Kidney glomerular epithelial cell (primary cell): ENCODE data around the gene CD3E.
A peak's percentile ranks its signal among the peaks of the same experiment; 100 is the strongest.
"Not testable (repeated sequence)": the region's sequence is repeated elsewhere in the genome, so short reads cannot be mapped to it uniquely, and the experiment has no call there.

Source experiments
- DNase-seq: peaks from one replicate; lab custom pipeline; 2025; lab: John Stamatoyannopoulos, UW

The CD3E gene

DNA sequence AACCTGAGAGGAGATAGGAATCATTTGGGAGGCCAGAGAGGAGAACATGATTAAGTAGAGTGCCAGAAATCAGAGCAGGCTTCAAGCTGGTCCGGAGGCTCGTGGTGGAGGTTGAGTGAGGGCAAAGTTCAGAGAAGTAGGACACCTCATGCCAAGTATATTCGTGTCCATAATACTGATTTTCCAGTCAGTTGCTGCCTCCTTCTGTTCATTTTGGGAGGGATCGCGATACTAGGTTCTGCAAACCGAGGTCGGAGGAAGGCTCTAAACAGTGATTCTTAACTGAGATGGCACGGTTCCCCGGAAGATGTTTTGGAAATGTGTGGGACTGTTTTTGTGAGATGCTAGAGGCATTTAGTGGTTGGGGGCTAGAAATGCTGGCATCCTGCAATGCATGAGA is 13.6 kb upstream of the CD3E start:
- DNase-seq: no peak

DNA sequence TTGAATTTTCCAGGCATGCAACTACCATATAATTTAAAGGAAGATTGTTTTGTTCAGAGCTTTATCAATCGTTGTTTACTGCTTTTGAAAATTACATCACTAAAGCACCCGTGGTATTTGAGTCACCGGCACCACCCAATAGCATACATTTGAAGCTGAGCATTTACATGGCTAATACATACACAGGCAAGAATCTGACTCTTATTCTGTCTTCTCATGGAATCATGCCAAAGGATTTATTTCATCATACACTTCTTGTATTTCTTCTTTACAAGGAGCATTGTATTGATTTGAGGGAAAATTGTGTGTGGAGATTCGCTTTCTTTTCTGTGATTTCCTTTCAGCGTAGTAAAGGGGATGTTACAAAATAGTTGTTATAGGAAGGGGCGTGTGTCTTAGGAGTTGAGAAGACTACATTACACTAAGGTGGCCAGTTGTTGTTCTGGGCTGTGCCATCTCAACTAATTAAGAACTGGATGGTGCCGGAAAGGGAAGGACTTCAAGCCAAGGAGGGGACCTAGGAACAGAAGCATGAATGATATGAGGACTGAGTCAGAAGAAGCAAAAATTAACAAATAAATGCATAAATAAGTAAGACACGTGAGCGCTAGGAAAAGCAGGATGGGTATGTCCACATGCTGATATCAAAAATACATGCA is 12.9 kb upstream of the CD3E start:
- no peak for DNase-seq

DNA sequence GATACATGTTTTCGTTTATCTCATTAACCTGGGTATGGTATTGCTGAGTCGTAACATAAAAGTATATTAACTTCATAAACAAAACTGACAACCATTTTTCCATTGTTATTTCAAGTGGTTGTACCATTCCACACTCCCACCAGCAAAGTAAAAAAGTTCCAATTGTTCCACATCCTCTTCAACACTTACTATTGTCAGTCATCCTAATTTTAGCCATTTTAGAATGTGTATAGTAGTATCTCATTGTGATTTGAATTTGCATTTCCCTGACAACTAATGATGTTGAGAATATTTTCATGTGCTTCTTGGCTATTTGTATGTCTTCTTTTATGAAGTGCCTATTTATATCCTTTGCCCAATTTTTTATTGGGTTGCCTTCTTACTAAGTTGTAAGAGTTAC is 10.5 kb upstream of the CD3E start:
- DNase-seq: no peak

DNA sequence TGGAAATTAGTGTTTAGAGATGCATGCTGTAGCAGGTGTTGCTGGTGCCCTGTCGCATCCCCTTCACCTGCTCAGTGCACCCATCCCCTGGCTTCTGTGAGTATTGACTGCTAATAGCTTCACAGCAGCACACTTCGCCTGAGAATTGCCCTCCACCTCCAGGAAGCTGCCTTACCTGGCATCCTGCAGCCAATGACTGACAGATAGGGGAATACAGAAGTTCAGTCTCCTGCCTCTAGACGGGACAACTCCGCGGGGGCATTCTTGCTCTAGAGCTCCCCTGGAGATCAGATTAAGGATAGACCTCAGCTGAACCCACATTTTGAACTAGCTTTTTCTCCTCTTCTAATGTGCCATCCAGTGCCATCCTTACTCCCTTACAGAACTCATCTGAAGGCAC is 9.3 kb upstream of the CD3E start:
- DNase-seq: no peak

DNA sequence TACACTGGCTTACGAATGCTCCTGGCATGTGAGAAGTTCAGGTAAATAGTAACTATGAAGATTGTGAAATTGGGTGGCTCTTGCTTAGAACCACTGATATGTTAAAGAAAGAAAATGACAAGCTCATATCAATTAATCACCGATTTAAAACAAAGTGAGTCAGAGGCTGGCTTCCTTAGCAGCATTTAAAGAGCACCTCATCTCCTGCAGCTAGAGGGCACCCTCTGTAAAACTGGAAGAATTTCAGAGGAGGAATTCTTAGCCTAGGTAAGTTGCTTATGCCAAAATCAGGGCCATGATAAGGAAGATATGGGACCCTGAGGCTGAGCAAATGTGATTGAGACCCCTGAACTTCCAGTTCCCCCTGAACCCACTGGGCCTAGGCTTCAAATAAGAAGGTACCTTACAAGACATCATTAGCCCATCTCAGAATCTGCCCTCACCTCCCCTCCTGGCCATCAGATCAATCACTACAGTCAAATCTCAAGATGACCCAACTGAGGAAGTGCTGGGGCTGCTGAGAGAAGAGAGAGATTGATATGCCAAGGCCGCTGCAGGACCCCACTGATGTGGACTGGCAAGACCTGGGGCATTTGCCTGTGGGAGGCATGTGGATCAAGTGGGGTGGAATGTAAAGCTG is 8.6 kb upstream of the CD3E start:
- peak; percentile 51 for DNase-seq

DNA sequence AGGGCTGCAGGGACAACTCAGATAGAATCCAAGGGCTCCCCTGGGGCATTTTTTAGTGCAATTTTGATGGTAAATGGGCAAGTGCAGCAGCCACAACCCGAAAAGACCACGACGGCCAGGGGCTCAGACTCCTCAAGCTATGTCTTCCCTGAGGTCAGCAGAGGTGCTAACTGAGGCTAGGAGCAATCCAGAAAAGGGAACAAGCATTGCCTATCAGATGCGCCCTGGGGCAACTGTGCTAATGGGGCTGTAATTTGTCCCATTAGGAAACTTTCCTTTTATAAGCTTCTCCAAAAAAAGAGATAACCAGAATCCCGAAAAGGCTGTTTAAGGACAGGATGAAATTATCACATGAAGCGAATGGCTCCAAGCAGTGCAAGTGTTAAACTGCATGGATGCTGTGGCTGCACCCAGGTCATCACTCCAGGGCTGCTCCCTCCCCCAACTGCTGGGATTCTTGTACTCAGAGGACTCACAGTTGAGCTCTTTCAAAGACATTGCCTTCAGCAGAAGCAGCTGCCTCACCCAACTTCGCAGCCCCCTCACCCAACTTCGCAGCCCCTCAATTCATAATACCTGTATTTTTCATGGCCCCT is 2.8 kb upstream of the CD3E start:
- no peak for DNase-seq

DNA sequence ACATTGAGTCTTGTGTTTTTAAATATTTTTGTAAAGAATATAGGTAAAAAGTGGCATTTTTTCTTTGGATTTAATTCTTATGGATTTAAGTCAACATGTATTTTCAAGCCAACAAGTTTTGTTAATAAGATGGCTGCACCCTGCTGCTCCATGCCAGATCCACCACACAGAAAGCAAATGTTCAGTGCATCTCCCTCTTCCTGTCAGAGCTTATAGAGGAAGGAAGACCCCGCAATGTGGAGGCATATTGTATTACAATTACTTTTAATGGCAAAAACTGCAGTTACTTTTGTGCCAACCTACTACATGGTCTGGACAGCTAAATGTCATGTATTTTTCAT is 333 bp upstream of the CD3E start:
- no peak for DNase-seq

DNA sequence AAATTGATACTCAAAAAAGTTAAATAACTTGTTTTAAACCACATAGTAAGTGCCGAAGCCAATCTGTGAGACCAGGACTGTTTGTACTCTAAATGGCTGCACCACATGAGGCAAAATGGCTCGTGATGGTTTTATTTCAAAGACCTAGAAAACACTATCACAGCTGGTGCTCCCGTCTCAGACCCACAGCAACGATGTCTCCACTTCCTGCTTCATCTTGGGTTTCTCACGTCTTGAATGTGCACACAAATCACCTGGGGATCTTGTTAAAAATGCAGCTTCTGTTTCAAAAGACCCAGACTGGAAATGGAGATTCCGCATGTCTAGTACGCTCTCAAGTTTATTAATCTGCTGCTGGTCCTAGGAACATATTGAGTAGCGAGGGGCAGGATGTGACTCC is 1.2 kb downstream of the CD3E start:
- DNase-seq: no peak

DNA sequence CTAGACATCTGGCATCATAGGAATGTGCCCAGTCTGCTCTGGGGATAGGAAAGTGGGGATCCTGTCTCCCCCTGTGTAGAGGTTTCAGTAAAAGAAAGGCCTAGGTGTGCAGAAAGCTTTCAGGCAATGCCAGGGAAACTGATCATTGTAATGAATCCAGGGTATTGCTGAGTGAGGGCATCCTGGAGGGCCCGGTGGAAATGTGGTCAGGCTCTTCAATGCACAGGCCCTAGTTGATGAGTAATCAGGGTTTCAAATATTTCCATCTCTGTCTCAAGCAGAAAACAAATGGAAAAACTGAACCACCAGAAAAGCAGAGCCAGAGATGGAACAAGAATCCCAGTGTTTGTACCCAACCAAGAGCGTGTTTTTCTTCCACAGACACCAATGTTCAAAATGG is 2.0 kb downstream of the CD3E start:
- no peak for DNase-seq

DNA sequence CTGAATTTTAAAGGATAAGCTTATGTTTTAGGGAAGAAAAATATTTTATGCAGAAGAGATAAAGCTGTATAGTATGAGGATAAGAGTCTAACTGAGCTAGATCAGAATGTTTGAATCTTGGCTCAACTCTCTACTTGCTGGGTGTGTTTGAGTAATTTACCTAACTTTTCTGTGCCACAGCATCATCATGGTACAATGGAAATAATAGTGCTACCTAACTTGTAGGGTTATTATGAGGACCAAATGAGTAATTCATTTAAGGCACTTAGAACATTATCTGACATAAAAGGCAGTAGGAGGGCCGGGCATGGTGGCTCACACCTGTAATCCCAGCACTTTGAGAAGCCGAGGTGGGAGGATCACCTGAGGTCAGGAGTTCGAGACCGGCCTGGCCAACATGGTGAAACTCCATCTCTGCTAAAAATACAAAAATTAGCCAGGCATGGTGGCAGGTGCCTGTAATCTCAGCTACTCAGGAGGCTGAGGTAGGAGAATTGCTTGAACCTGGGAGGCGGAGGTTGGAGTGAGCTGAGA is 4.5 kb downstream of the CD3E start:
- not testable (repeated sequence) for DNase-seq

DNA sequence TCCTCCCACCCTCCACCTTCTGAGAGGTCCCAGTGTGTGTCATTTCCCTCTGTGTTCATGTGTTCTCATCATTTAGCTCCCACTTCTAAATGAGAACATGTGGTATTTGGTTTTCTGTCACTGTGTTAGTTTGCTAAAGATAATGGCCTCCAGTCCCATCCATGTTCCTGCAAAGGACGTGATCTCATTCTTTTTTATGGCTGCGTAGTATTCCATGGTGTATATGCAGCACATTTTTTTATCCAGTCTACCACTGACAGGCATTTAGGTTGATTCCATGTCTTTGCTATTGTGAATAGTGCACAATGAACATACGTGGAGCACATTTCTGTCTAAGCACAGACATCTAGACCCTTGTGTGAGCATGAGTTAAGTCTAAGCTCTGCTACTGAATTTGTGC is 5.7 kb downstream of the CD3E start:
- DNase-seq: no peak

DNA sequence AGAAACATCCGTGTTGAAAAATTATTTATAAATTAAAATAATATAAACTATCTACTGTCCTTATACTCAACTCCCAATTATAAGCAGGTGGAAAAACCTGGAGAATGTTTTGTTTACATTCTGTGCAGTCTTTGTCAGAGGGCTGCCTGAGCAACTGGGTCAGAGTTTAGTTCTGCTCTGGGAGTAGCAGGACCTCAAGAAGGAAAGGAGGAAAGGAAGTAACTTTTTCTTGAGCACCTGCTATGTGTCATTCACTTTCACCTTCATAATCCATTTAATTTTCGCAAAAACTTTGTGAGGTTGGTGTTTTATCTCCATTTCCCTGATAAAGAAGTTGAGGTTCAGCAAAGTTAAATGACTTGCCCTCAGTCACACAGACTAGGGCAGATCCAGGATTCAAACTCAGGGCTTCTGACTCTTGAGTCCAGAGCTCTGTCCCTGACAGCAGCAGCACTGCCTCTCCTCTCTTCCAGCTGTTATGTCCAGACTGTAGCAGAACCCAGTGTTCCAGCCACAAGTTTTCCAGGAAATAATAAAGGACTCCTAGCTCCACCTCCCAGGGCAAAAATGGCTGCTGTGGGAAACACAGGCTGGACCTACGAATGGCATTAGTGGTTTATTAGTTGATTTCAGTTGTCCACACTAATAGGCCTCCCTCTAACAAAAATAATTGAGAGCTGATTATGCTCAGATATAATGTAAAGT is 6.4 kb downstream of the CD3E start:
- no peak for DNase-seq

DNA sequence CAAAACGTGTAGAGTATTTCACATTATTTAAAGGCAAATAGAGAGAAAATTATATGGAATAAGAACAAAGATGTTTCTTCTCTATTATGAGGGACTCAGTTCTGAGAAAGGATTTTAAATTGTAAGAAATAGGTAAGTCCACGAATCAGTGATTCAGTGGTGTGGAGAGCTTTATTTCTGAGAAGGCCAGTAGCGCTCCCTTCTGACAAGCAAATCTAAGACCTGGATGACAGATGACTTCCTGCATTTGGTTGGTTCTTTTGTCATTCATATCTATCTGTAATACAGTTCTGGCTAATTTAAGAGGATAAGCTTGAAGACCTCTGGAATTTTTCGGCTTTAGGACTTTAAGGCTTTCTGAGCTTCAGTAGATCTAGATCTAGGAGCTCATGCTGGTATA is 7.0 kb downstream of the CD3E start:
- no peak for DNase-seq

DNA sequence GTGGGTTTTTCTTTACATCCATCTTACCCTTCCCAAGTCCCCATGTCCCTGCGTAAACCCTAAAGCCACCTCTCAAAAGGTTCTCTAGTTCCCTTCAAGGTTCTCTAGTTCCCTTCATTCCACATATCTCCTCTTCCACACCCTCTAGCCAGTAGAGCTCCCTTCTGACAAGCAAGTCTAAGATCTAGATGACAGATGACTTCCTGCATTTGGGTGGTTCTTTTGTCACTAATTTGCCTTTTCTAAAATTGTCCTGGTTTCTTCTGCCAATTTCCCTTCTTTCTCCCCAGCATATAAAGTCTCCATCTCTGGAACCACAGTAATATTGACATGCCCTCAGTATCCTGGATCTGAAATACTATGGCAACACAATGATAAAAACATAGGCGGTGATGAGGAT is 7.8 kb downstream of the CD3E start:
- no peak for DNase-seq

DNA sequence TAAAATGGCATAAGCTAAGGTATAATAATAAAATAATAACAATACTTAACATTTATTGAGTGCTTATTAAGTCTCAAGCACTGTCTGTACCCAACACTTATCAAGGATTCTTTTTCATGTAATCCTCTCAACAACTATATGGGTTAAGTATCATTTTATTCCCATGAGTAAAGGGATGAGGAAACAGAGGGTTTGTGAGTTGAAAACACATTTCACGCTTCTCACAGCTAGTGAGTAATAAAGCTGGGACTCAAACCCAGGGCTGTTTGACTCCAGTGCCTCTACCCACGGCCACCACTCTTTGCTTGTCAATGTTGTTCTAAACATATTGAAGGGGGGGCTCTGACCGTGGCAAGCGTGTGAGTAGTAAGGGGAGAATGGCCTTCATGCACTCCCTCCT is 8.7 kb downstream of the CD3E start:
- DNase-seq: no peak

DNA sequence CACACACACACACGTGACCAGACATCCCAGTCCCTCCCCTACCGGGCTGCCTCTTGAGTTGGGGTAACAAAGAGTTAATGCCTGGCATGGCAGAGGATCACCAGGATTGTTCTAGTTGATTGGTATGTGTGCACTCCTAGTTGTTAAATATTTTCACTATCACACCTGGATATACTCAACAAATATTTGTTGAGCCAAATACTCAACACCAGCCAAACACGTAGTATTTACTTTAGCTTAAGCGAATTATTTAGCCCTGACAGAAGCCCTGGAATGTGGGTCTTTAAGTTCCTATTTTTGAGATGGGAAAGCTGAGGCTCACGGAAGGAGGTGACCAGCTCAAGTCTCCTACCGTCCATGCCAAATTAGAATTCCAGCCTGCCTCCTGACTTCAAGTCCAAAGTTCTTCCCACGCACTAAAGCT is 10.5 kb downstream of the CD3E start:
- DNase-seq: no peak

DNA sequence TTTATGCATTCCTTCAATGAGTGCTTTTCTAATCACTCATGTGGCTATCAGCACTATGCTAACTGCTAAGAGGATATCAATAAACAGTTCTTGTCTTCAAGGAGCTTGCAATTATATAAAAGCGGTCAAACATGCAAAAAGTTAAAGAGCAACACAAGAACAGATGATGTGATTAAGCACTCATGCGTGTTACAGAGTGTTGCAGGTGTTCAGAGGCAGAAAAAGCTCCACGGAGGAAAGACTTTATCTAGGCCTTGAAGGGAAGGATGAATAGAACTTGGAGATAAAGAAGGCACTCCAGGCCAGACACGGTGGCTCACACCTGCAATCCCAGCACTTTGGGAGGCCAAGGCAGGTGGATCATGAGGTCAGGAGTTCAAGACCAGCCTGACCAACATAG is 13.6 kb downstream of the CD3E start:
- no peak for DNase-seq

DNA sequence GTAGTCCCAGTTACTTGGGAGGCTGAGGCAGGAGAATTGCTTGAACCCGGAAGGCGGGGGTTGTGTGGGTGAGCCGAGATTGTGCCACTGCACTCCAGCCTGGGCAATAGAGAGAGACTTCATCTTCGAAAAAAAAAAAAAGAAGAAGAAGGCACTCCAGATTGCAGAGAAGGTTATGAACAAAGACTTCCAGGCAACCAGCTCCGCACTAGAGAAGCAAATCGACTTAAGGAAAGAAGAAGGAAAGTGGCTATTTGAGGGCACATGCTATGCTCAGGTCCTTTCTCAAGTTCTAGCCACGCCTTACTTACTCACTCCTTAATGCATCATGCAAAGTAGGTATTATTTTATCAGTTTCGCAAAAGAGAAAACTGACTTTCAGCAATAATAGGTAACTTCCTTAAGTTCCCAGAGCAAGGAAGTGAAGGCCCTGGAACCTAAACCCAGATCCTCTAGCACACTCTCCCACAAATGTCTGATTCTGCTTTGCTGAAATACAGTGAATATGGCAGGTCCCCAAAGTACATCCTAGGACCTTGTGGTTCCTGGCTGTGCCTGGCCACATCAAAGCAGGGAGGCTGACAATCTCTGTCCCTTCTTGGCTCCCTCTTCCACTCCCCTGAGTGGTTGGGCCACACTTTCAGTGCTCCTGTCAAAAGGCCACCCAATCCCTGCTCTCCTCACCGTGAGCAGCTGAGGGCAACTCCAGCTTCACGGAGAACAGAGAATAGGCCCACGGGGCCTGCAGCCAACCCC is 14.2 kb downstream of the CD3E start:
- DNase-seq: no peak

DNA sequence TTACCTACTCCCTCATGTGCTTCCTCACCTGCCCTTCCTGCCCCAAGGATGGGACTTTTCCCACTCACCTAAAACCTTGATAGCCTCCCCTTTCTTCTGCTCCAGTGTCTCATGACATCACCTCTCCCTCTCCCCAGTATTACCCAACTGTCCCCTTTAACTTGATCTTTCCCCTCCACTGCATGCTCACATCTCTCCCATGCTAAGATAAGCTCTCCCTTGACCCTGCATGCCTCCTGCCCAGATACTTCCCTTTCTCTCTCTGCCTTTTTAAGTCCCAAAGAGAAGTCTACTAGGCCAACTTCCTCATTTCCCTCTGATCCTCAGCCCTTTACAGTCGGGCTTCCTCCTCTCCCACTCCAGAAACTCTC is 14.8 kb downstream of the CD3E start:
- DNase-seq: no peak

DNA sequence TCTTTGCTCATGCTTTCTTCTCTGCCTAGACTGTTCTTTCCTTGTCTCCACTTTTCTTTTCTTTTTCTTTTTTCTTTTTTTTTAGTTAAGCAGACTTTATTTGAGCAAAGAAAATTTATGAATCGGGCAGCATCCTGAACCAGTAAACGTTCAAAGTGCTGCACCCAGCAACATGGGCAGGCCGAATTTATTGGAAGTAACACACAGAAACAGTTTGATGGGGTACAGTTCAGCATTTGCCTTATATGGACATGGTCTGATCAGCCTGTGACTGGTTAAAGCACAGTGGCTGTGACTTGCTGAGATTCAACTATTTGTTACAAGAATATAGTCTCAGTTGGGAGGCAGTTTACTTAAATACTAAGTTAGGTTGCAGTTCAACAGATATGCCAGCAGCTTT is 16.0 kb downstream of the CD3E start:
- DNase-seq: no peak

DNA sequence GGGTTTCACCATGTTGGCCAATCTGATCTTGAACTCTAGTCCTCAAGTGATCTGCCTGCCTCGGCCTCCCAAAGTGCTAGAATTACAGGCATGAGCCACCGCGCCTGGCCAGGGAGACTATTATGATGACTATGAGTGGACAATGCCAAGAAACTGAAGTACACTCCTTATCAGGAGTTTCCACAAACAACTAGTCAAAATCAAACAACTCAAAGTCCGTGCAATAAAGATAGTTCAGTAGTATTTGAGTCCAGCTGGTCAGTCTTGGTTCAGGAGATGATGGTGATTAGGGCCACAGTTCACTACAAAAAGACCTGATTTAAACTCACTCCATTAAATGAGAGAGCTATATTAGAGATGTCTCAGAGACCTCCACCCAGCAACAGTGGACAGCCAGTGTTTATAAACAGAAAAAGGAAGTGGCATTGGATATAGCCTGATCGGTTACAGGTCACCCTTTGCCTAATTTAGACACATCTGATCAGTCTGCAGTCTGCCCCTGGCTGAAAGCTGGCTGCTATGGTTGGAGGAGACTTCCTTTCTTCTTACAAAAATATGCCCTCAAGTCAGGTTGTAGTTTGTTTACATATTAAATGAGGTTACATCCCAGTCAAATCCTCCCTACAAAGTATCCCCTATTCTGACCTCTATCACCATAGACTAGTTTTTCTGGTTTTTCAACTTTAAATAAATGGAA is 17.0 kb downstream of the CD3E start:
- DNase-seq: no peak

DNA sequence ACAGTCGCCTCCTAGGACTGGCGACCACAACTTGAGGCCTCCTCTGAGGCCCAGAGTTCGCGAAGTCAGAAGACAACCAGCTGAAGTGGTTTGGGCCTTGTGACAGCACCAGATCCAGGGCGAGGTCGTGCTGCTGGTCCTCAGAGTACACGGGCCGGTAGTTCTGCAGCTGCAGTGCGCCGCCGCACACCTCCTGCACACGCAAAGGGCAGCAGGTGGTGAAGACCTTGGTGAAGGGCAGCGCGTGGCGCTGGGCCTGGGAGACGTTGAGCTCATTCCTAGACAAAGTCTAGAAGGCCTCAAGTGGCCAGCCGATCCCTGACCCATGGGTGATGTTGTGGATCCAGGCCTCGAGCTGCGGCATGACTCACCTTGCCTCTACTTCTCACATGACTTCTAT is 18.2 kb downstream of the CD3E start:
- no peak for DNase-seq
